SIG-M5 treated with dmso at 0.1 percent for 504 hours (cell line): Measurements from ENCODE around the gene ARHGDIA.
"Not testable (repeated sequence)": the region's sequence is repeated elsewhere in the genome, so short reads cannot be mapped to it uniquely, and the experiment has no call there.

Experiments used
- DNase-seq: peaks from one replicate; lab custom pipeline; 2025; ENCODE audit not compliant: unreplicated experiment; lab: John Stamatoyannopoulos, UW

The ARHGDIA gene

GRCh38 chr17:81870981-81871386, at the start of gene ARHGDIA:
Gene ARHGDIA (minus strand): TSS chr17:81871337. CDS start chr17:81869930, 1,407 bp downstream.
- DNase-seq, result no peak

GRCh38 chr17:81918832-81919545, 47.9 kb upstream of the ARHGDIA start:
- peak; percentile 66 for DNase-seq

DNA sequence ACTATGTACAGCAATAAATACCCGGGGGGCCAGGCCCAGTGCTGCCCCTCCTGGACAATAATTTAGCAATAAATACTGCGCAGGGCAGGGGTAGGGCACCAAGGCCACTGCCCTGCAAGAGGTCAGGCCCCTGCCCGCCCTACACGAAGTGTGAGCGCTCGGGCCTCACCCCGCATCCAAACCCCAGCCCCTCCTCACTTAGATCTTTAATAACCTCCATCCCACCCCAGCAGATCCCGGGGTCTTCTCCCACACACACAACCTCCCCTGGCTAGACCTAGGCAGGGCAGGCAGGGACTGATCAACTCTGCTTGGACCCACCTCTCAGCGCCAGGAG, 47.2 kb upstream of the ARHGDIA start:
- not testable (repeated sequence) for DNase-seq

DNA sequence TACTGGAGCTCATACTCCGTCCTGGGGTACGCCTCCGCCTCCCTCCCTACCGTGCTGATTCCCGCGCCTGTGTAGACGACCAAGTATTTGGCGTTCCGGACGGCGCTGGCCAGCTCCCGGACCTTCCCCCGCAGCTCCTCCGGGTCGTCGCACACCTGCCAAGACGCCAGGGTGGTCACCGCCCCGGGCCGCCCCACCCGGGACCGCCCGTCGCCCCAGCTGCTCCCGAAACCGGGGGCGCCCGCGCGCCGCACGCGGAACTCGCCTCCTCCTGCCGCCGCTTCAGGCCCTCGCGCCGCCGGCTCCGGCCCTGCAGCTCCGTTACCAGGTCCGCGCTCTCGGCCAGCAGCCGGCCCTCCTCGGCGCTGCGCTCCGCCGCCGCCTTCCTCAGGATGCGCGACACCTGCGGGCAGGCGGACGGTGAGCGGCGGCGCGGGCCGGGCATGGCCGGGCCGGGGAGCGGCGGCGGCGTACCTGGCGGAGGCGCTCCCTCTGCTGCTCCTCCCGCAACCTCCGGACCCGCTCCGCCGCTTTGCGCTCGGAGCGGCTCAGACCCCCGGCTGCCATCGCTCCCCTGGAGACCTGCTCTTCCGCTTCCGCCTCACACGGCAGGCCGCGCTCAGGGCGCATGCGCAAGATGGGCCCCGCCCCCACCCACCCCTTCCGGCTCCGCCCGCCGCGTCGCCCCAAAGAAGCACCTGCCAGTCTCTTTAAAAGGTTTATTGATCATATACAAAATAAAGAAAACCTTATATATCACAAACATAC, 46.6 kb upstream of the ARHGDIA start, which contains the start of gene SIRT7:
SIRT7 (minus strand) TSS at position 612 of the 768 bp plus-strand sequence; CDS start at position 567, 45 bp downstream.
- peak; percentile 78 for DNase-seq

GRCh38 chr17:81916234-81917001, 45.3 kb upstream of the ARHGDIA start:
- peak; percentile 70 for DNase-seq

- DNase-seq, result no peak
These were observed 44.2 kb upstream of the ARHGDIA start for GRCh38 chr17:81915331-81915730.

GRCh38 chr17:81914103-81914850, 43.1 kb upstream of the ARHGDIA start:
- DNase-seq, result no peak

GRCh38 chr17:81913394-81914102, 42.4 kb upstream of the ARHGDIA start:
- no peak for DNase-seq

DNA sequence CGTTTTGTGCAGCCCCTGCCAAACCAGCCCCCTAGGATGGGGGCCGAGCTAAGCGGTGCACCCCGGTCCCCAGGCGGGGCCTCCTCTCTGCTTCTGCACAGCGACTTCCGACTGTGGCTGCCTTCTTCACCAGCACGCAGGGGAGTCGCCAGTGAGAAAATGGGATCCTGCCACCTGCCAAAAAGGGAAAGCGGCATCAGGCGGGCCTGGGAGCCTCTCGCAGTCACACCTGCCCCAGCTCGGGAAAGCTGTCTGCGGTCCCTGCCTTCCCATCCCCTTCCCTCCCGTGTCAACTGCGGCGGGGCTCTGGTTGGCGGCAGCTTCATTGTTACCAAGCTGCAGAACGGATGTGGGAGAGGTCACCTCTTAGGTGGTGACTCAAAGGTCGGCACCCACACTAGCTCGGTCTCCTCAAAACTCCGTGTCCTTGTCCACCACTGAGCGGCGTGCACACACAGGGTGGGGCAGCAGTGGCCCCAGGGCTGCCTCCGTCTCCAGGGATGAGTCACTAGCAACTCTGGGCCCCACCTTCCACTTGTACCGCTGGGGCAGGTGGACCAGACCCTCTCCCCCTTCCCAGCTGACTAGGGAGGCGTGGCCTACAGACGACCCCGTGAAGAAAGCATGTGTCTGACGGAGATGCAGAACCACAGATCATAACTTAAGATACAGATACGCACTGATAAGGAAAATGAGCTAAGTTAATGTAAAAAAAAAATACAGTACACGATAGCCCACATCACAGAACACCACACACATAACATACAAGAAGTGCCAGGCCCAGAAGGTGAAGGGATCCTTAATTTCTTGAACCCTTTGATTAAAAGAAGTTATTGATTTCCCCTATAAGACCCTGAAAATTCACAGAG, 41.5 kb upstream of the ARHGDIA start:
- DNase-seq, result no peak

GRCh38 chr17:81911969-81912368, 40.8 kb upstream of the ARHGDIA start:
- no peak for DNase-seq

GRCh38 chr17:81911277-81911961, 40.3 kb upstream of the ARHGDIA start, which contains the start of gene PCYT2:
Gene PCYT2 (minus strand): TSS chr17:81911399. CDS start chr17:81911355, 44 bp downstream.
- peak; percentile 83 for DNase-seq

DNA sequence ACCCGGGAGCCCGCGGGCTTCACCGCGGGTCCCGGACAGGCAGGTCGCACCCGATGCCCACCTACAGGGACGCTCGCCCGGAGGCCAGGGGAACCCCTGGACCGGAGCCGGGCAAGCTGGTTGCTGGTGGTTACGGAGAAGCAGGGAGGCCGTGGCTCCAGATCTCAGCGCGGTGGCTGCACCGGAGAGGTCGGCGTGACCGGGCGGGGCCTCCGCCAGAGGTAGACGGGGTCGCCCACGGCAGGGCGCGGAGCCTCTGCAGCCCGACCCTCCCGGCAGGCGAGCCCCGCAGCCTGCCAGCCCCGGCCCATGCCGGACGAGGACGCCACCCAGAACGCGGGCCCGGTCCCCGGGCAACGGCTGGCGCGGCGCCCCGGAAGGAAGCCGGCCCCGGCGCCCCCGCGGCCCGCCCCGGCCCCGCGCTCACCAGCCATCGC, 39.7 kb upstream of the ARHGDIA start:
- no peak for DNase-seq

DNA sequence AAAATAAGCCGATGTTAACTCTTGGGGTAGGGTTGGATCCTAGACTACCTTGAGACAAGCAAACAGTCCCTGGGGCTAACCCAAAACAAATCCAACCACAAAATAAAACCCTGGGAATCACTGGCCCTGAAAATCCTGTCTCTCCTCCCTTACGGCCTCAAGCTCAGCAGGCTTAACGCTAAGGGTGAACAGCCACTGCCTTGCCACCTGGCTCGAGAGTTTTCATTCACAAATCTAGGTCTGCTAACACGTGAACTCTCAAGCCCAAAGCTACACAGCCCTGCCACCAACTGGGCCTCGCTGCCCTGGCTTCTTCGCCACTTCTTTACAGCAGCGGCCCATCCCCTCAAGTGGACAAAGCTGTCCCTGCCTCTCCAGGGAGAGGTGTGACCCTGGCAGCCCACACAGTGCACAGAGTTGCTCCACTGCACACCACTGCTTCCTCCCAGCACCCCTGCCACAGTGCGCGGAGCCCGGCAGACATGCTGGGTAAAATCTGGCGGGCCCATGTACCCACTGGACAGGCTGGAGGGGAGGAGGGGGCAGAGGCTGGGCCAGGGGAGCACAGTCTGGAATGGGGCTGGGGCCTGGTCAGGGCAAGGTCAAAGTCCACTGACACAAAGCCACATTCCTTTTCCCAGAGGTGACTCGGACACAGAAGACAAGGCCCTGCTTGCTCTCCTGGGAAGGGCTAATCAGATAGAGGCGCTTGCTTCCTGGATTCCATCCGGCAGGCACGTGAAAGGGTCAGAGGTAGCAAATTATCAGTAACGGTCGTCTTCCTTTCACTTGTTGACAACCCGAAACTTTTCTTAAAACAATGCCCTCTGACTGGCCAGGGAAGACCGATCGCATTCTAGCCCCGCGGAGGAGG, 39.1 kb upstream of the ARHGDIA start:
- no peak for DNase-seq

- DNase-seq, result no peak
These were observed 38.1 kb upstream of the ARHGDIA start for GRCh38 chr17:81909231-81909630.

- DNase-seq, result no peak
These were observed 37.7 kb upstream of the ARHGDIA start for GRCh38 chr17:81908793-81909192.

DNA sequence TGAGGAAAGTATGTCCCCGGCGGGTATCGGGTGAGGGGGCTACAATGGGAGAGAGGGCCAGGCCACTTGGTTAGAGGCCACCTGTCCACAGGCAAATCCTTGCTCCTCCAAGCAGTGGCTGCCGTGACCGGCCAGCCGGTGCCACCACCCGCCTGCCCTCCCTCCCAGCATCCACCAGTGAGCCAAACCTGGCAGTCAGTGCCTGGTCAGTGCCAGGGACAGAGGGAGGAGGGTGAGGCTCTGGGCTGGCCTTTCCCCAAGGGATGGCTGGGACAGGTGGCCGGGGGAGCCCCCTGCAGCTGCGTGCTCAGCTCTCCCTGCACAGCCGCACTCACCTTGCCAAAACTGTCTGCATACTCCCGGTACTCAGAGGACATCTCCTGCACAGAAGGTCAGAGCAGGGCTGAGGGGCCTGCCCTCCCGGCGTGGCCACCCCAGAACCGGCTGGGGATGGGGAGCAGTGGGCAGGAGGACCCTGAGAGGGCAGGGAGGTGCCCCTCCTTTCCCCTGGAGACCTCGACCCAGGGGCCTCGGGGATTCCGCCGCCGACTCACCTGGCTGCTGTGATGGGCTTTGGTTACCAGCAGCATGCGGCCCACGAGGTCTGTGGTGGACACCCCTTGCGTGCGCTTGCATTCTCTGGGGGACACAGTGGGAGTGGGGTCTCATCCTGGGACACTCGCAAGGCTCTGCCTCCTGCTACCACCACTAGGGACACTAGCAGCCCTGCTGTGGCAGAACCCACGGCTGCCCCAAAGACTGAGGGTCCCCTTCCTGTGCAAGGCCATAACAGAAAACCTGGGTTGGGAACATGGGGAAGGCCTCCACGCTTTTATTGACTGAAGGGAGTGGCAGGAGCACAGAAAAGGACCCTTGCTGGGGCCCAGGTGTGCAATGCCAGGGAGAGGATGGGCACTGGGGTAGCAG, 36.3 kb upstream of the ARHGDIA start:
- no peak for DNase-seq
